ENCODE results near the gene EIF2B1. TPM values are rescaled to one million over a fixed set of nuclear protein-coding genes. Genes with fewer than 3 reads are reported as not detected.
A peak's percentile ranks its signal among the peaks of the same experiment; 100 is the strongest.

EIF2B1 gene
- total RNA-seq, 1 experiment from 2014 or later: 59.8 TPM

DNA sequence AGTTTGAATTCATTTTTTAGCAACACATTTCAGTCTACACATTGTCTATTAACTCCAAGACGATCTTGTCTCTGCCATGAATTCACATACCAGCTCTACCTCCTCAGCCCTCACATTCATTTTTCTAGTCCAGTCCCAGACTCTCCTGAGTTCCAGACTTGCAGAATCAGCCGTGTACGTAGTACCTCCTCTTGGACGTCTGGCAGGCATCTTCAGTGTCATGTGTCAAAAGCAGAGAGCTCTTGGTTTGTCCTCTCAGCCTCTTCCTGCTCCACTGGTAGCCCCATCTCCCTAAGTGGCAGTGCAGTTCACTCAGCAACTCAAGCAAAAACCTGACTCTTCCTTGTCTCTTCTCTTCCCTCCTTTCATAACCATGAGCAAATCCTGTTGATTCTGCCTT lies 22.9 kb upstream of the EIF2B1 start:
- Histone ChIP-seq H3T11ph (ENCODE audit: low read length) (no peak overlapping the region), H3K9me3 (ENCODE audit: control insufficient read depth, low read depth, low read length) (no peaks in the 10 kb centered on the region), H3K79me1 (ENCODE audit: insufficient read depth, low read depth, low read length, poor library complexity, severe bottlenecking) (no peaks in the 10 kb centered on the region), H2BK12ac (ENCODE audit: insufficient read length, low read depth, low read length) (no peak overlapping the region), H2AK5ac (ENCODE audit: insufficient read length, low read length) (no peak overlapping the region), H3K4me1 (ENCODE audit: insufficient read depth, low read length) (no peaks in the 10 kb centered on the region), H3K27me3 (ENCODE audit: insufficient read depth, low read length) (no peaks in the 10 kb centered on the region), H2BK15ac (ENCODE audit: low read depth, low read length) (no peak overlapping the region), H4K20me1 (ENCODE audit: control insufficient read depth, insufficient read depth, insufficient read length) (no peaks in the 10 kb centered on the region), H2BK120ac (ENCODE audit: low read depth, low read length, poor library complexity, severe bottlenecking) (no peak overlapping the region), H4K91ac (ENCODE audit: insufficient read length, low read depth, low read length) (no peak overlapping the region), H3K23ac (ENCODE audit: insufficient read length, low read depth, low read length) (no peak overlapping the region), H4K5ac (ENCODE audit: insufficient read length, low read depth, low read length) (no peak overlapping the region), H3K23me2 (ENCODE audit: insufficient read length, low read depth, low read length, poor library complexity, severe bottlenecking) (no peaks in the 10 kb centered on the region), H2BK5ac (ENCODE audit: insufficient read length, low read length) (no peak overlapping the region), H3K79me2 (ENCODE audit: insufficient read depth, low read length) (no peaks in the 10 kb centered on the region), H4K8ac (replicated peaks; ENCODE audit: insufficient read length, low read depth, low read length) (no peak overlapping the region), H3K9ac (ENCODE audit: extremely low read depth, insufficient read length, low read length) (no peak overlapping the region), H2BK20ac (ENCODE audit: low read depth, low read length, poor library complexity, severe bottlenecking) (no peak overlapping the region), H3K14ac (ENCODE audit: insufficient read depth, low read length) (no peak overlapping the region), H3K4me2 (ENCODE audit: insufficient read depth, insufficient read length, low read length) (no peak overlapping the region), H3K18ac (ENCODE audit: insufficient read length, low read depth, low read length) (no peak overlapping the region), H3K56ac (ENCODE audit: insufficient read length, low read depth, low read length) (no peak overlapping the region), H3K4ac (ENCODE audit: low read depth, low read length) (no peak overlapping the region), H3K27ac (ENCODE audit: insufficient read length, low read depth, low read length) (no peak overlapping the region), H2AFZ (ENCODE audit: low read length) (no peak overlapping the region)
- WGBS (ENCODE audit: extremely low coverage, insufficient read length, low lambda C conversion rate): no CpG with 5 or more reads among the region's 4 CpGs
- no peaks in the 10 kb centered on the region for H3K9me3 Mint-ChIP-seq
- H3K27me3 Mint-ChIP-seq (ENCODE audit: low read depth): no peaks in the 10 kb centered on the region
- TF ChIP-seq, protein P1, sequence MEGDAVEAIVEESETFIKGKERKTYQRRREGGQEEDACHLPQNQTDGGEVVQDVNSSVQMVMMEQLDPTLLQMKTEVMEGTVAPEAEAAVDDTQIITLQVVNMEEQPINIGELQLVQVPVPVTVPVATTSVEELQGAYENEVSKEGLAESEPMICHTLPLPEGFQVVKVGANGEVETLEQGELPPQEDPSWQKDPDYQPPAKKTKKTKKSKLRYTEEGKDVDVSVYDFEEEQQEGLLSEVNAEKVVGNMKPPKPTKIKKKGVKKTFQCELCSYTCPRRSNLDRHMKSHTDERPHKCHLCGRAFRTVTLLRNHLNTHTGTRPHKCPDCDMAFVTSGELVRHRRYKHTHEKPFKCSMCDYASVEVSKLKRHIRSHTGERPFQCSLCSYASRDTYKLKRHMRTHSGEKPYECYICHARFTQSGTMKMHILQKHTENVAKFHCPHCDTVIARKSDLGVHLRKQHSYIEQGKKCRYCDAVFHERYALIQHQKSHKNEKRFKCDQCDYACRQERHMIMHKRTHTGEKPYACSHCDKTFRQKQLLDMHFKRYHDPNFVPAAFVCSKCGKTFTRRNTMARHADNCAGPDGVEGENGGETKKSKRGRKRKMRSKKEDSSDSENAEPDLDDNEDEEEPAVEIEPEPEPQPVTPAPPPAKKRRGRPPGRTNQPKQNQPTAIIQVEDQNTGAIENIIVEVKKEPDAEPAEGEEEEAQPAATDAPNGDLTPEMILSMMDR (conservative IDR thresholded peaks at IDR 0.05): no peak
- H3K4me3 Mint-ChIP-seq: no peak overlapping the region
- H3K36me3 Mint-ChIP-seq (ENCODE audit: insufficient read depth in 1 of 3, low read depth in 3 of 3): peaks cover 17 to 63% (median 50%) of the 10 kb centered on the region in 3 experiments; a peak in 6 of 7 replicates
- no peaks in the 10 kb centered on the region for H3K4me1 Mint-ChIP-seq
- no peak for DNase-seq
- H3K27ac Mint-ChIP-seq: peak overlapping the region in 1 of 3 experiments; percentile 33; a peak in 1 of 7 replicates
